Measurements from ENCODE around the gene AWAT2. TPM values are rescaled to one million over a fixed set of nuclear protein-coding genes. Genes with fewer than 3 reads are reported as not detected.

The AWAT2 gene
- total RNA-seq, 1 experiment from 2014 or later = not detected

DNA sequence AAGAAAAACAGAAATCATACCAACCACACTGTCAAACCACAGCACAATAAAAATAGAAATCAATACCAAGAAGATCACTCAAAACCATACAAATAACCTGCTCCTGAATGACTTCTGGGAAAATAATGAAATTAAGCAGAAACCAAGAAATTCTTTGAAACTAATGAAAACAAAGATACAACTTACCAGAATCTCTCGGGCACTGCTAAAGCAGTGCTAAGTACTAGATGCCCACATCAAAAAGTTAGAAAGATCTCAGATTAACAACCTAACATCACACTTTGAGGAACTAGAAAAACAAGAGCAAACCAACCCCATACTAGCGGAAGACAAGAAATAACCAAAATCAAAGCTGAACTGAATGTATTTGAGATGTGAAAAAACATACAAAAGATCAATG is 33.2 kb downstream of the AWAT2 start:
- BruUV-seq (replicated peaks) = no TSS peak
- intact Hi-C loops (cut with micrococcal nuclease; ENCODE audit: unreplicated experiment) = no loop called here
- ChIA-PET CTCF (no interaction called here), POLR2A (ENCODE audit: low non-redundant PET) (no interaction called here)
- H3K4me1 ChIP-seq (ENCODE audit: insufficient read depth, low read length, poor library complexity, severe bottlenecking) = no peaks in the 10 kb centered on the region
- no peaks in the 10 kb centered on the region for H3K9me3 ChIP-seq (ENCODE audit: low read depth, low read length, poor library complexity, severe bottlenecking)
- TF ChIP-seq, protein P1, sequence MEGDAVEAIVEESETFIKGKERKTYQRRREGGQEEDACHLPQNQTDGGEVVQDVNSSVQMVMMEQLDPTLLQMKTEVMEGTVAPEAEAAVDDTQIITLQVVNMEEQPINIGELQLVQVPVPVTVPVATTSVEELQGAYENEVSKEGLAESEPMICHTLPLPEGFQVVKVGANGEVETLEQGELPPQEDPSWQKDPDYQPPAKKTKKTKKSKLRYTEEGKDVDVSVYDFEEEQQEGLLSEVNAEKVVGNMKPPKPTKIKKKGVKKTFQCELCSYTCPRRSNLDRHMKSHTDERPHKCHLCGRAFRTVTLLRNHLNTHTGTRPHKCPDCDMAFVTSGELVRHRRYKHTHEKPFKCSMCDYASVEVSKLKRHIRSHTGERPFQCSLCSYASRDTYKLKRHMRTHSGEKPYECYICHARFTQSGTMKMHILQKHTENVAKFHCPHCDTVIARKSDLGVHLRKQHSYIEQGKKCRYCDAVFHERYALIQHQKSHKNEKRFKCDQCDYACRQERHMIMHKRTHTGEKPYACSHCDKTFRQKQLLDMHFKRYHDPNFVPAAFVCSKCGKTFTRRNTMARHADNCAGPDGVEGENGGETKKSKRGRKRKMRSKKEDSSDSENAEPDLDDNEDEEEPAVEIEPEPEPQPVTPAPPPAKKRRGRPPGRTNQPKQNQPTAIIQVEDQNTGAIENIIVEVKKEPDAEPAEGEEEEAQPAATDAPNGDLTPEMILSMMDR (conservative IDR thresholded peaks at IDR 0.05; ENCODE audit: low read depth, low read length) = no peak
- no peak for TF ChIP-seq EZH2 (IDR thresholded peaks at IDR 0.05; ENCODE audit: borderline replicate concordance, low read depth, low read length, poor library complexity, severe bottlenecking)
- H3K4me3 ChIP-seq (ENCODE audit: low read depth, low read length, poor library complexity, severe bottlenecking) = no peak overlapping the region
- no peak for DNase-seq (ENCODE audit: low spot score)
- no peak overlapping the region for H3K27ac ChIP-seq (ENCODE audit: low read depth, low read length, poor library complexity, severe bottlenecking)
- H3K27me3 ChIP-seq (replicated peaks; ENCODE audit: insufficient read depth, low read depth, low read length, poor library complexity) = no peaks in the 10 kb centered on the region
- no peaks in the 10 kb centered on the region for H3K36me3 ChIP-seq (ENCODE audit: insufficient read depth, low read length, poor library complexity, severe bottlenecking)

DNA sequence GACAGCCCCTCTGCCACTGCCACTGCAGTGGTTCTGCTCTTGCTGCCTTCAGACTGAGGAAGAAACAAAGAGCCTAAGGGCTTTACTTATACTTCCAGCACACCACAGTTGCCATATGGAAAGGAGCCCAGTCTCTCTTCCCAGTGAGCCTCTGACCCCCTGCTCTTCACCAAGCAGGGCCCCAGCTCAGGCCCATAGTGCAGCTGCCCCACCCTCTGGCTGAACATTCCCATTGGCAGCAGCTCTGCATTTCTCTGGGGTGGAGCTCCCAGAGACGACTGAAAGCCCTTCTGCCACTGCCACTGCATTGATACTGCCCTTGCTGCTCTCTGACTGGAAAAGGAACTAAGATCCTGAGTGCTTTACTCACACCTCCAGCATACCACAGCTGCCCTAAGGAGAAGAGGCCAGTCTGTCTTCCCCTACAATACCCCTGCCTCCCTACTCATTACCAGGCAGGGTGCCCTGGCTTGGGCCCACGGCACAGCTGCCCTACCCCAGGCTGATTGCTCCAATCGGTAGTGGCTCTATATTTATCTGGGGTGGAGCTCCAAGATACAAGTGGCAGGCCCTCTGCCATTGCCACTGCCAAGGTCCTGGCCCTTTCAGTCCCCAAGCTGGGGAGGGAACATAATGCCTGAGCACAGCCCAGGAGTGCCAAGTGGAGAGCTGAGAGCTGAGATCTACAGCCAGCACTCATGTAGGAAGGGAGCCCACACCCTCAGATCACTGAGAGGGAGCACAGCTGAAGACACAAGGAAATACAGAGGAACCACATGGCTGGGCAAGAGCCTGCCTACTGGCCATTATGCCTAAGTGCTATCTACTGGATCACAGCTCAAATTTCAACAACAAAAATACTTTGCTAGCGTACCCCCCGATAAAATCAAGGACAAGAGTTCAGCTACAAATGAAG is 36.0 kb downstream of the AWAT2 start:
- ChIA-PET POLR2A (ENCODE audit: low non-redundant PET) (no interaction called here), CTCF (no interaction called here)
- Histone ChIP-seq H3K27me3 (replicated peaks; ENCODE audit: insufficient read depth, low read depth, low read length, poor library complexity) (no peaks in the 10 kb centered on the region), H3K27ac (ENCODE audit: low read depth, low read length, poor library complexity, severe bottlenecking) (no peak overlapping the region), H3K9me3 (ENCODE audit: low read depth, low read length, poor library complexity, severe bottlenecking) (no peaks in the 10 kb centered on the region), H3K4me3 (ENCODE audit: low read depth, low read length, poor library complexity, severe bottlenecking) (no peak overlapping the region), H3K36me3 (ENCODE audit: insufficient read depth, low read length, poor library complexity, severe bottlenecking) (no peaks in the 10 kb centered on the region), H3K4me1 (ENCODE audit: insufficient read depth, low read length, poor library complexity, severe bottlenecking) (no peaks in the 10 kb centered on the region)
- intact Hi-C loops (cut with micrococcal nuclease; ENCODE audit: unreplicated experiment) = no loop called here
- no peak for TF ChIP-seq EZH2 (IDR thresholded peaks at IDR 0.05; ENCODE audit: borderline replicate concordance, low read depth, low read length, poor library complexity, severe bottlenecking)
- DNase-seq (ENCODE audit: low spot score) = no peak
- BruUV-seq (replicated peaks) = no TSS peak

DNA sequence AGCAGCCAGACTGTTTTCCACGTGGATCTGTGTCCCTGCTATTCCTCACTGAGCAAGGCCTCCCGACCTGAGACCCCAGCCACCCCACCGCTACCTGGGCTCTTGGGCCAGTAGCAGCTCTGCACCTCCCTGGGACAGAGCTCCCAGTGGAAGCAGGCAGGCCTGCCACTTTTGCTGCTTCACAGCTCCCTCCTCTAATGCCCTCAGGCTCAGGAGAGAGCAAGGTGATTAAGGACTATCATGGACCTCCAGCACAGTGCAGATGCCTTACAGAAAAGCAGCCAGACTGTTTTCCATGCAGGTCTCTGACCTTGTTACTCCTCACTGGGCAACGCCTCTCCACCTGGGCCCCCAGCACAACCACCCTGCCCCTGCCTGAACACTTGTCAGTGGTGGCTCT is 37.0 kb downstream of the AWAT2 start:
- intact Hi-C loops (cut with micrococcal nuclease; ENCODE audit: unreplicated experiment) = no loop called here
- ChIA-PET POLR2A (ENCODE audit: low non-redundant PET) (no interaction called here), CTCF (no interaction called here)
- H3K9me3 ChIP-seq (ENCODE audit: low read depth, low read length, poor library complexity, severe bottlenecking) = no peaks in the 10 kb centered on the region
- H3K4me1 ChIP-seq (ENCODE audit: insufficient read depth, low read length, poor library complexity, severe bottlenecking) = no peaks in the 10 kb centered on the region
- no TSS peak for BruUV-seq (replicated peaks)
- no peaks in the 10 kb centered on the region for H3K36me3 ChIP-seq (ENCODE audit: insufficient read depth, low read length, poor library complexity, severe bottlenecking)
- DNase-seq (ENCODE audit: low spot score) = no peak
- TF ChIP-seq EZH2 (IDR thresholded peaks at IDR 0.05; ENCODE audit: borderline replicate concordance, low read depth, low read length, poor library complexity, severe bottlenecking) = no peak
- TF ChIP-seq, protein P1 (conservative IDR thresholded peaks at IDR 0.05; ENCODE audit: low read depth, low read length) = no peak
- no peak overlapping the region for H3K27ac ChIP-seq (ENCODE audit: low read depth, low read length, poor library complexity, severe bottlenecking)
- H3K4me3 ChIP-seq (ENCODE audit: low read depth, low read length, poor library complexity, severe bottlenecking) = no peak overlapping the region
- H3K27me3 ChIP-seq (replicated peaks; ENCODE audit: insufficient read depth, low read depth, low read length, poor library complexity) = no peaks in the 10 kb centered on the region

DNA sequence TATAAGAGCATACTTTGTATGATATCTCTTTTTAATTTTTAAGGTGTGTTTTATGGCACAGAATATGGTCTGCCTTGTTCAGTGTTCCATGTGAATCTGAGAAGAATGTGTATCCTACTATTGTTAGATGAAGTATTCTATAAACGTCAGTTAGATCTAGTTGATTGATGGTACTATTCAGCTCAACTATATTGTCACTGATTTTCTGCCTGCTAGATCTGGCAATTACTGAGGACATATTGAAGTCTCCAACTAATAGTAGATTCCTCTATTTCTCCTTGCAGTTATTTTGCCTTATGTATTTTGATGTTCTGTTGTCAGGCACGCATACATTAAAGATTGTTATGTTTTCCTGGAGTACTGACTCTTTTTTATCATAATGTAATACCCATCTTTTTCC is 39.8 kb downstream of the AWAT2 start:
- intact Hi-C loops (cut with micrococcal nuclease; ENCODE audit: unreplicated experiment) = no loop called here
- Histone ChIP-seq H3K27ac (ENCODE audit: low read depth, low read length, poor library complexity, severe bottlenecking) (no peak overlapping the region), H3K4me3 (ENCODE audit: low read depth, low read length, poor library complexity, severe bottlenecking) (no peak overlapping the region), H3K27me3 (replicated peaks; ENCODE audit: insufficient read depth, low read depth, low read length, poor library complexity) (no peaks in the 10 kb centered on the region), H3K4me1 (ENCODE audit: insufficient read depth, low read length, poor library complexity, severe bottlenecking) (no peaks in the 10 kb centered on the region), H3K36me3 (ENCODE audit: insufficient read depth, low read length, poor library complexity, severe bottlenecking) (no peaks in the 10 kb centered on the region), H3K9me3 (ENCODE audit: low read depth, low read length, poor library complexity, severe bottlenecking) (no peaks in the 10 kb centered on the region)
- ChIA-PET POLR2A (ENCODE audit: low non-redundant PET) (no interaction called here), CTCF (no interaction called here)
- TF ChIP-seq, protein P1 (conservative IDR thresholded peaks at IDR 0.05; ENCODE audit: low read depth, low read length) = no peak
- TF ChIP-seq EZH2 (IDR thresholded peaks at IDR 0.05; ENCODE audit: borderline replicate concordance, low read depth, low read length, poor library complexity, severe bottlenecking) = no peak
- DNase-seq (ENCODE audit: low spot score) = no peak
- no TSS peak for BruUV-seq (replicated peaks)
